Measurements from ENCODE around the gene ISG20.
A peak's percentile ranks its signal among the peaks of the same experiment; 100 is the strongest.
"Not testable (repeated sequence)": the region's sequence is repeated elsewhere in the genome, so short reads cannot be mapped to it uniquely, and the experiment has no call there.

ISG20 gene

GRCh38 chr15:88637841-88638625 lies 783 bp upstream of the ISG20 start:
- no peak for DNase-seq

GRCh38 chr15:88641959-88642452 lies 3.2 kb downstream of the ISG20 start:
- no peak for DNase-seq

GRCh38 chr15:88642514-88642913 lies 3.7 kb downstream of the ISG20 start:
- DNase-seq, result not testable (repeated sequence)

- DNase-seq, result no peak
Observed at GRCh38 chr15:88644741-88645140, 5.9 kb downstream of the ISG20 start.

GRCh38 chr15:88645171-88646087 lies 6.6 kb downstream of the ISG20 start:
- DNase-seq, result no peak

GRCh38 chr15:88646088-88646405 lies 7.2 kb downstream of the ISG20 start:
- no peak for DNase-seq

- DNase-seq, result no peak
Observed at GRCh38 chr15:88646951-88647350, 8.1 kb downstream of the ISG20 start.

GRCh38 chr15:88647351-88648105 lies 8.7 kb downstream of the ISG20 start:
- DNase-seq, result no peak

GRCh38 chr15:88648357-88649214 lies 9.8 kb downstream of the ISG20 start:
- DNase-seq, result peak; percentile 74

GRCh38 chr15:88649286-88649733 lies 10.5 kb downstream of the ISG20 start:
- DNase-seq, result no peak

- DNase-seq, result no peak
Observed at GRCh38 chr15:88649753-88650551, 11.1 kb downstream of the ISG20 start.

GRCh38 chr15:88650556-88650955 lies 11.7 kb downstream of the ISG20 start:
- no peak for DNase-seq

- no peak for DNase-seq
Observed at GRCh38 chr15:88651136-88651732, 12.4 kb downstream of the ISG20 start.

GRCh38 chr15:88651971-88652370 lies 13.2 kb downstream of the ISG20 start:
- no peak for DNase-seq

- DNase-seq, result no peak
Observed at GRCh38 chr15:88652456-88653199, 13.8 kb downstream of the ISG20 start.

- DNase-seq, result no peak
Observed at GRCh38 chr15:88653200-88654064, 14.6 kb downstream of the ISG20 start.

GRCh38 chr15:88654430-88655102 lies 15.8 kb downstream of the ISG20 start:
- no peak for DNase-seq

GRCh38 chr15:88655103-88655553 lies 16.3 kb downstream of the ISG20 start:
- DNase-seq, result no peak

Data from hematopoietic multipotent progenitor cell treated with erythropoietin and hydrocortisone succinate and interleukin-3 and kit ligand, for 8 days (in vitro differentiated cells).